Fibroblast of mammary gland (primary cell): Measurements from ENCODE around the gene OR5M11.
"Not testable (repeated sequence)": the region's sequence is repeated elsewhere in the genome, so short reads cannot be mapped to it uniquely, and the experiment has no call there.

Source experiments
- DNase-seq: peaks from one replicate; pipeline ENCODE4 v3.0.0-alpha.2; 2010; ENCODE audit warnings: low read depth
- H3K4me3 ChIP-seq: 2 replicates; pipeline ENCODE4 v1.5.1; 2011; ENCODE audit warnings: low read depth, mild to moderate bottlenecking, low read length, moderate library complexity; ENCODE audit not compliant: control insufficient read depth
- CTCF ChIP-seq: conservative IDR thresholded peaks from 2 replicates; pipeline ENCODE4 v1.5.1; 2011; ENCODE audit warnings: low read depth, low read length, inconsistent platforms; ENCODE audit not compliant: control insufficient read depth, insufficient read depth

The OR5M11 gene

GRCh38 chr11:56543157-56543556 is at the start of gene OR5M11:
TSS of gene OR5M11 (minus strand) at chr11:56543257. CDS start at chr11:56543257, 0 bp downstream.
- TF ChIP-seq CTCF, result no peak
- no peak for DNase-seq
- no peak within 1 kb of the TSS for H3K4me3 ChIP-seq

- not testable (repeated sequence) for DNase-seq, H3K4me3 ChIP-seq
Measured at GRCh38 chr11:56592088-56592717, 49.1 kb upstream of the OR5M11 start.

- no peak within 1 kb of the TSS for H3K4me3 ChIP-seq
- no peak for TF ChIP-seq CTCF
- no peak for DNase-seq
Measured at GRCh38 chr11:56577621-56578020, 34.6 kb upstream of the OR5M11 start, which contains the start of gene OR5M10. TSS of gene OR5M10 (minus strand) at chr11:56577721. CDS start at chr11:56577721, 0 bp downstream.

GRCh38 chr11:56558574-56558973 is 15.5 kb upstream of the OR5M11 start:
- no peak for TF ChIP-seq CTCF

GRCh38 chr11:56554691-56555090 is 11.6 kb upstream of the OR5M11 start:
- not testable (repeated sequence) for H3K4me3 ChIP-seq

More at GRCh38 chr11:56558574-56558973, 15.5 kb upstream of the OR5M11 start:
- no peak for DNase-seq
- no peak overlapping the region for H3K4me3 ChIP-seq

GRCh38 chr11:56545531-56545930 is 2.5 kb upstream of the OR5M11 start:
- no peak overlapping the region for H3K4me3 ChIP-seq
- no peak for DNase-seq
- TF ChIP-seq CTCF, result no peak

More at GRCh38 chr11:56554691-56555090, 11.6 kb upstream of the OR5M11 start:
- DNase-seq, result not testable (repeated sequence)

- no peak overlapping the region for H3K4me3 ChIP-seq
- no peak for DNase-seq
- TF ChIP-seq CTCF, result no peak
Measured at GRCh38 chr11:56543739-56544138, 682 bp upstream of the OR5M11 start.

GRCh38 chr11:56533054-56533740 is 9.9 kb downstream of the OR5M11 start:
- no peak for TF ChIP-seq CTCF
- no peak for DNase-seq
- H3K4me3 ChIP-seq, result no peak overlapping the region
